NCI-H2196 (cell line): ENCODE data around the gene ACRV1.

Experiments used
- DNase-seq: peaks from one replicate; lab custom pipeline; 2025; ENCODE audit not compliant: unreplicated experiment; lab: John Stamatoyannopoulos, UW

ACRV1 gene

DNA sequence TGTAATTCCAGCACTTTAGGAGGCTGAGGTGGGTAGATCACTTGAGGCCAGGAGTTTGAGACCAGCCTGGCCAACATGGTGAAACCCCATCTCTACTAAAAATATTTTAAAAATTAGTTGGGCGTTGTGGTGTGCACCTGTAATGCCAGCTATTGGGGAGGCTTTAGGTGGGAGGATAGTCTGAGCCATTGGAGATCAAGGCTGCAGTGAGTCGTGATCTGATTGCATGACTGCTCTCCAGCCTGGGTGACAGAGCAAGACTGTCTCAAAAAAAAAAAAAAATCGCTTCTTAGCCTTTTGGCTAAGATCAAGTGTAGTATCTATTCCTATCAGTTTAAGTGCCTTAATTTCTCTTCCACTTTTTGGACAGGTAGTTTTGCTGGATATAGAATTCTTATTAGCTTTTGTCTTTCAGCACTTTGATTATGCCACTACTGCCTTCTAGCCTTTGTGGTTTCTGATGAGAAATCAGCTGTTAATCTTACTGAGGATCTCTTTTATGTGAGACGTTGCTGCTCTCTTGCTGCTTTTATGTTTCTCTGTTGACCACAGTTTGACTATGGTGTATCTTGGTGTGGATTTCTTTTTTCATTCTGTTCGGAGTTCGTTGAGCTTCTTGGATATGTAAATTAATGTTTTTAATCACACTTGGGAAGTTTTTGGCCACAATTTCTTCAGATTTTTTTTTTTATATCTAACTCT lies 31.0 kb downstream of the ACRV1 start:
- DNase-seq = no peak

DNA sequence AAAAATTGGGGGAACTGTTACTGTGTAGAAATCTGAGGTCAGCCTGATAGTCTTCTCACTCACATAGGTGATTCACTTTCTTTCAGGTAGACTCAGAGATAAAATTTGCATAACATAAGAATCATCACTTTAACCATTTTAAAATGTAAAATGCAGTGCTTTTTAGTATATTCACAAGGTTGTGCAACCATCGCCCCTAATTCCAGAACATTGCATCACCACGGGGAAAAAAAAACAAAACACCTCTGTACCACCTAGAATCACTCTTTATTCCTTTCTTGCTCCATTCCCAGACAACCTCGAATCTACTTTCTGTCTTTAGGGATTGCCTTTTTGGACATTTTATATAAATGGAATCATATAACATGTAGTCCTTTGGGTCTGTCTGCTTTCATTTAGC lies 34.8 kb downstream of the ACRV1 start:
- no peak for DNase-seq

DNA sequence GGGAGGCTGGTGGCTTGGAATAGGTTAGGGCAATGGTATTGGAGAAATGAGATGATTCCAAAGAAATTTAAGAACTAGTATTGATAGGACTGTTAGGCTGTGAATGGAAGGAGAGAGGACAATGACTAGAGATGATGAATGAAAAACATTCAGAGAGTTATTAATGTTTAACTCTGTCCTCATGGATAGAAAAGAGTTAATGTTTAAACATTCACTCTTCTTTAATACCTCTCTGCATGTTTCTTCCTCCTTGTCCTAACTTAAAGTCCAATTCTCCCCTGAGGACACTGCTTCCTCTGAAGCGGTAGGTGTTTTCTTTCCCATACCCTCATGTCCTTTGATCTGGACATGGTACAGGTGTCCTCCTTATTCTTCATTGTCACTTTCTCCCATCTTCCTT lies 42.3 kb downstream of the ACRV1 start:
- DNase-seq = no peak

DNA sequence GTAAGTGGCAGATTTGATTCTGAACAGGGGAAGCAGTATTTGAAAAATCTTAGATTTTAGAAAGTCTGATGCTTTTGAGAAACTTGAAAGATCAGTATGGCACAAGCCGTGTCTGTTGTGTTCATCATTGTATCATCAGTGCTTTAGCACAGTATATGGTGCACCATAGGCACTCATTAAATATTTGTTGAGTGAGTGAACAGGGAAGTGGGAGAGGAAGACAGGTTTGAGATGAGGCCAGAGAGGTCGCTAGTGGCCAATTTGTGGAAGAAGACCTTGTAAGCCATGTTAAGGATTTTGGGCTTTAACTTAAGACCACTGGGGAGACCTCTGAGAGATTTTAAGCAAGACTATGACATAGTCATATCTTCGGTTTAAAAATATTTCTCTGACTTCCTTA lies 42.8 kb downstream of the ACRV1 start:
- no peak for DNase-seq

DNA sequence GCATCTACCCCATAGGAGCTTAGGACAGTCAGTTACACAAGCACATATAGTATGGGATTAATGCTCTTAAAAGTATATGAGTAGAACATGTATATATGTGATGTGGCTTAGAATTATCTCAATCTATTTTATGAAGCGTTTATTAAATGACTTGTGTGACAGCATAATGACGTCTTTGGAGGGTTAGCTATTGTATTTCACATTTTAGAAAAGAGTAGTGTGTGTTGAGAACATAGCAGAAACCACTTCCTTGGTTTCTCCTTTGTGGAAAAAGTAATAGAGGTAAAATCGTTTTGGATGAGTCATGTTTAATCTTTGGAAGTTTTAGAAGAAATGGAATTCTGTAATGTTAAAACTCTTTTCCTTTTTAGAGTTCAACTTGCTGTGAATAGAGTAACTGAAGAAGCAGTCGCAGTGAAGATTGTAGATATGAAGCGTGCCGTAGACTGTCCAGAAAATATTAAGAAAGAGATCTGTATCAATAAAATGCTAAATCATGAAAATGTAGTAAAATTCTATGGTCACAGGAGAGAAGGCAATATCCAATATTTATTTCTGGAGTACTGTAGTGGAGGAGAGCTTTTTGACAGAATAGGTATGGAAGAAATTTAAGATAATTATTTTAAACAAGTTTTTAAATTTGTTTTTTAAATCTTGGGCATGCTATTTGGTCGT lies 53.3 kb downstream of the ACRV1 start:
- no peak for DNase-seq

DNA sequence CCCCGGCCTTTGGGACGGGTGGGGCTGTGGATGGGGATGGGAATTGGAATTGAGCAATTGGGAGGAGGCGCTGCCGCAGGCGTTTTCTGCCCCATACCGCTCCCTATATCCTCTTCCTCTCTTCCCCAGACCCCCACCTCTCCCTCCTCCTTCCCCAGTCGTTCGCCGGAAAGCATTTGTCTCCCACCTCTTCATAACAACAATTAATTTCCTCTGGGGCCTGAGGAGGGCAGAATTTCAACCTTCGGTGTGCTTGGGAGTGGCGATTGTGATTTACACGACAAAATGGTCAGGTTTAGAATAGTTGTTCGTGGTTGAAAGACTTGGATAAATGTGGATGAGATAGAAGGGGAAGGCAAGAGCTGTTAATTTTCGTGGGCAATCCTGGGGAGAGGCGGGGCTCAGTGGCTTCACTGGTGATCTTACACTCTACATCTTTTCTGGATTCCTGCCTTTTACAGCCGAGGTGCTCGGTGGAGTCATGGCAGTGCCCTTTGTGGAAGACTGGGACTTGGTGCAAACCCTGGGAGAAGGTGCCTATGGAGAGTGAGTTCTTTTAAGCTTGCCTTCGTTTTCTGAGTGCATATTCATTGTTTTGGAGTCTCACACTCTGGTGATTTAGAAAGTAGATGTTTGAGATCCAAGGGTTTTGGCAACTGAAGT lies 54.2 kb downstream of the ACRV1 start:
- DNase-seq = peak; percentile 81

DNA sequence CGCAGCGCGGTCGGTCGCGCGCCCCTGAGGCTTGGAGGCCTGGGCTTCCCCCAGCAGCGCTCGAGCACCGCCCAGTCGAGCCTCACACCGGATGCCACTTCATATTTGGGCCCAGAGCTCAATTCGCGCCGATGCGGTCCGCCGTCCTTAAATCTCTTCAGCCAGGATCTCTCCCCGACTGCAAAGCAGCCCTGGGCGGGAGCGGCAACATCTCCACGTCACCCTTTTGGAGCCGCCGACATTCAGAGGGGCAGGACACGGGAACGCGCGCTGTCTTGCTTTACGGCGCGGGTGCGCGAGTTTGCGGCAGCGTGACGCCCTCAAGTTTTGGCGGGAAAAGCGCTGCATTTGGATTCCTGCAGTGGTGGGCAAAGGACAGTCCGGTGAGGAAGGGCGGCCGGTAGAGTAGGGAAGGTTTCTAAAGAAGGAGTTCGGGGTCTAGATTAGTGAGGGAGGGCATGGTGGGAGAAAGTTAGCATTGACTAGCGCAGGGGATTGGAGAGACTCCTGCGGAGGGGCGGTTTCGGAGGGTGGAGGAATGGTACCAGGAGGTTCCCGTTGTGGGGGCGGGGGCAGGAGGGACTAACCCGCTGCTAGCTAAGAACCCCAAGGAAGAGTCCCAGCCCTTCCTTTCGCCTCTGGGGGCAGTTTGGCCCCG lies 54.9 kb downstream of the ACRV1 start:
- DNase-seq = peak; percentile 93

DNA sequence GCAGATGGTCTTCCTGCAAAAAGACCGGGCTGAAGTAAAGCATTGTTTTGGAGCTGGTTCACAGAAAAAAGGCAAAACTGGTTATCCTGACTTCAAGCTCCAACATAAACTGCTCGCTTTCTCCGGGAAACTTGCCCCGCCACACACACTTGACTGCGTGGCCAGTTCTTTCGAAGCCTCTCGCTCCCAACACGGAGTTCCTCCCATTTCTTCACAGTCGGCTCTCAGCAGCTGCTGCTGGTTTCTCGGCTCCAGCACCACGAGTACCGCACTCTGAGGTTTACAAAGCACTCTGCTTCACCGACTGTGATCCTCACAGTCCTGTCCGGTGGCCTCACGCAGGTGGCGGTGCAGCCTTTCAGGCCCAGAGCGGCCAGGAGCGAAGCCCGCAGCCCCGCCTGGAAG lies 55.4 kb downstream of the ACRV1 start:
- no peak for DNase-seq

DNA sequence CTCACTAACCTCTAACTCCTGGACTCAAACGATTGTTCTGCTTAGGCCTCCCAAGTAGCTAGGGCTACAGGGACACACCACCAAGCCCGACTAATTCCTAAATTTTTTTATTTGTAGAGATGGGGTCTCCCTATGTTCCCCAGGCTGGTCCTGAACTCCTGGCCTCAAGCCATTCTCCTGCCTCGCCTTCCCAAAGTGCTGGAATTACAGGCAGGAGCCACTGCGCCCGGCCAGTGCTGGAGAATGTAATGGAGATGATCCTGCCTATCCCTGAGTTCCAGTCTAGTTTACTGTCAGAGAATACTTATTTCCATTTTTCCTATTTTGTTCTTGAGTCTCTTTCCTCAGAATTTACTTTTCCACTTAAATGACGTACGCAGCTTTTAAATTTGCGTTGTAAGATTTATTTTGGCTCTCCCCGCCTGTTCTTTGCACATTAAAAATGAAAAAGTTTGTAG lies 55.9 kb downstream of the ACRV1 start, which contains the start of gene CHEK1:
Gene CHEK1, plus strand, starts transcription at position 408 of the 458 bp plus-strand sequence. CDS start 1,606 bp downstream, outside the sequence.
- DNase-seq = no peak

DNA sequence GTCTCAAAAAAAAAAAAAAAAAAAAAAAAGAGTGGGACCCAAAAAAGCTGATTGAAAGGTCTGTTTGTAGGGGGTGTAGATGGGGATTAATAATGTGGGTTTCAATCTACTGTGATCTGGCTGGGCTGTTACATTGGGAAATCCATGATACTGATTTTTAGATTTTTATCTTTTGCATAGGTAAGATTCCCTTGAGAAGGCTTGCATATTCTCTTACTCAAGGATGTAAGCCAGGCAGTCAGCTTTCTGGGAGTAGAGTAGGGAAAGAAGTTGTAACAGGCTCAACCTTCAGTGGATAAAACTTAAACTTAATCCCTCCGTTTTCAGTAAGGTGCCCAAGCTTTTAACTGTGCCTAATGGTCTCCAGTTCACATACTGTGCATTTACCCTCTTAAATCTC lies 57.6 kb downstream of the ACRV1 start:
- DNase-seq = no peak

DNA sequence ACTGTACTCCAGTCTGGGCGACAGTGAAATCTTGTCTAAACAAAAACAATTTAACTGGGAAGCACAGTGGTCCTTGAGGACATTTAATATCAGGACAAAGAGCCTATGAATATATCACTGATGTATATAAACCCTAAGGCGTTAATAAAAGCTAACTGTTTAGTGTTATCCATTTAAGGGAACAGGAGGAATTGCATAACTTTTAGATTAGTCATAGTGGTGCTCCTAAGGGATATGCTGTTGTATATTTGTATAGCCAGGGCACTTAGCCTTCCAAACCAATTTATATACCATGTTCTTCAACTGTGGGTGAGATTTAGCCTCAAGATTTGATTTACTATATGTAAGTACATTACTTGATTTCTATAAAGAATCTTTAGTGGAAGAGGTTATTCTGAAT lies 58.7 kb downstream of the ACRV1 start:
- no peak for DNase-seq
